GM23248 (cell line): ENCODE measurements around the gene BTNL9.

Experiments used
- EZH2 ChIP-seq: fragments of 200-600 bp; sonication (generic); IDR thresholded peaks from 2 replicates; pipeline ENCODE4 v1.6.1; 2018; ENCODE audit warnings: antibody characterized with exemption, mild to moderate bottlenecking; ENCODE audit not compliant: insufficient read depth, poor library complexity, severe bottlenecking
- EZH2phosphoT487 ChIP-seq: fragments of 200-600 bp; sonication (generic); IDR thresholded peaks from 2 replicates; pipeline ENCODE4 v1.6.1; 2018; ENCODE audit warnings: antibody characterized with exemption, moderate library complexity, mild to moderate bottlenecking, low read depth; ENCODE audit not compliant: insufficient read depth

DNA sequence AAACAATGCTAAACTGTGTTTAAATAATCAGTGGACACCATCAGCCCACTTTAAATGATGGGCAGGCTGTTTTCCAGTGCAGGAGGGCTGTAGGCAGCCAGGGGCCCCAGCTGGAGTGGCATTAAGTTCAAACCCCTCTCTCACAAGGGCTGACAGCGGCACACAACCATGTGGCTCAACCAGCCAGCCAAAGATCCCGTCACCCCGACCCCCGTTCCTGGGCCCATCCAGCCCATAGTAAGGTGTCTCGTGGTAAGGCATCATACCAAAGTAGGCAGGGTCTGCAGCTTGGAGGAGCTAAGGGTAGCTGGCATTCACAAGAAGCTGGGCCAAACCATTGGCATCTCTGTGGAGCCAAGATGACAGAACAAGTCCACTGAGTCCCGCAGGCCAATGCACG lies 24.9 kb downstream of the BTNL9 start:
- TF ChIP-seq EZH2phosphoT487, result no peak
- TF ChIP-seq EZH2, result no peak
